GM18511 (cell line): ENCODE results near the gene SDR42E1.

Experiments used
- ATAC-seq: cut with Tn5 transposase; IDR thresholded peaks from one replicate; pipeline ENCODE4 v1.9.1; 2021; ENCODE audit warnings: mild to moderate bottlenecking, moderate library complexity; ENCODE audit not compliant: unreplicated experiment

SDR42E1 gene, protein sequence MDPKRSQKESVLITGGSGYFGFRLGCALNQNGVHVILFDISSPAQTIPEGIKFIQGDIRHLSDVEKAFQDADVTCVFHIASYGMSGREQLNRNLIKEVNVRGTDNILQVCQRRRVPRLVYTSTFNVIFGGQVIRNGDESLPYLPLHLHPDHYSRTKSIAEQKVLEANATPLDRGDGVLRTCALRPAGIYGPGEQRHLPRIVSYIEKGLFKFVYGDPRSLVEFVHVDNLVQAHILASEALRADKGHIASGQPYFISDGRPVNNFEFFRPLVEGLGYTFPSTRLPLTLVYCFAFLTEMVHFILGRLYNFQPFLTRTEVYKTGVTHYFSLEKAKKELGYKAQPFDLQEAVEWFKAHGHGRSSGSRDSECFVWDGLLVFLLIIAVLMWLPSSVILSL

DNA sequence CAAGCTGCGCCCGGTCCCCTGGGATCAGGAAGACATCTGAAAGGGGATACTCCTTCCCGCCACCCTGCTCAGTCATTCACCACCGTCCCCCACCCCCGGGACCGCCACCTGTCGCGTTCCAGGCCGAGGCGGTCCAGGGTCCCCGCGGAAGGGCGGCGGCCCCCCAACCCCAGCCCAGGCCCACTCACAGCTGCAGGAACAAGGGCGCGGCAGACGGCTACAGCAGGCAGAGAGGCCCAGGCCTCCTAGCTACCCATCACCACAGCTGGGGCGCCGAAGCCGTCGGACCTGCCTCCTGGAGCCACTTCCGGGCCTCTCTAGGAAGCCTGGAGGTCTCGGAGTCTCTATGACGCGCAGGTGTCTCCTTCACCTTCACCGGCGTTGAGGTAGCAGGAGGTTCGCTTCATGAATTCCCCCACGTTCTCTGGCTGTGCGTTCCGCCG, at the start of gene SDR42E1:
SDR42E1 (minus strand) TSS at position 272 of the 443 bp plus-strand sequence. CDS start 10,612 bp downstream, outside the sequence.
- ATAC-seq = no peak

DNA sequence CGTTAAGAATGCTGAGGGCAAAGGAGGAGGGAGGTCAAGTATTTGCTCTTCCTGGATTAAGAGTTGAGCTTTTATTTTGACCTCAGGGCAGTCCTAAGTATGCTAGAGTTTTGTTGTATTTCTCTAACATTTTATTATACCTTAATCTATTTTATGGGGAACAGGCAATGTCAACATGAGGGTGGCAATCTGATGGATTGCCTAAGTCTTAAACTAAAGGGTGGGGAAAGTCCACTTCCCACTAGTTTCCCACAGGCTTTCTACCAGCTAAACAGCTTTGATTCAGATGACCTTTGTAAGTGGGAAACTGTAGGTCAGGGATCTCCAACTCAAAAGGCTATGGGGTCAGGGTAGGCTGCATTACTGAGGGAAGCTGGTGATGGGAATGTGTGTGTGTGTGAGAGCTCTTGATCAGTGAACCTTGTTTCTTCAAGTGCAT, 48.7 kb upstream of the SDR42E1 start:
- ATAC-seq = no peak

DNA sequence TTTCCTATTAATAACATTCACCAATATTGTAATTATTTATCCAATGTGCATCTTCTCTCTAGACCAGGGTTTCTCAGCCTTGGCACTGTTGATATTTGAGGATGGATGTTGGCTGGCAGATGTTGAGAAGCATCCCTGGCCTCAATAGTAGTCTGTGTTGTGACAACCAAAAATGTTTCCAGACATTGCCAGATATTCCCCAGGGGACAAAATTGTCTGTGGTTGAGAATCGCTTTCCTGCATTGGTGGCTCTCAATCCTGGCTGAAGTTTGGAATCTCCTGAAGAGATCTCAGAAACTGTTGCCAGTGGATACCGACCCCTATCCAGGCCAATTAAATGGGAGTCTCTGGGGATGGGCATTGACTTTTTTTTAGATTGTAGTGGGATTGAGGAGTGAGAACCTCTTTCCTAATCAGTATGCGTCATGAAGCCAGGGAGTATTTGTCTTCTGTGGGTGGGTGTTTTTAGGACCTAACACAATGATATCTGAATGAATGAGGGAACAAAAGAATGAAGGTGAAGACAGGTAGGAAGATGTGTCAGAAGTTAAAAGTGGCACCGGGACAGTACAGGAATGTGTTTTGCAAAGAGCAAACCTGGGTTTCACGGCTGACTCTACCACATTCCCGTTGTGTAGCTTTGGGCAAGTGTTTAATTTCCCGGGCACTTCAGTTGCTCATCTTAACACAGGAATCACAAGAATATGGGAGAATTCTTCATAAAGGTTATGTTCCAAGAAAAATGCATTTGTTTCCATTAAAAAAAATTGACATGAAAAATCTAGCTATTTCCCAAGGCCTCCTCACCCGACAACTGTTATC, 48.1 kb upstream of the SDR42E1 start:
- no peak for ATAC-seq

DNA sequence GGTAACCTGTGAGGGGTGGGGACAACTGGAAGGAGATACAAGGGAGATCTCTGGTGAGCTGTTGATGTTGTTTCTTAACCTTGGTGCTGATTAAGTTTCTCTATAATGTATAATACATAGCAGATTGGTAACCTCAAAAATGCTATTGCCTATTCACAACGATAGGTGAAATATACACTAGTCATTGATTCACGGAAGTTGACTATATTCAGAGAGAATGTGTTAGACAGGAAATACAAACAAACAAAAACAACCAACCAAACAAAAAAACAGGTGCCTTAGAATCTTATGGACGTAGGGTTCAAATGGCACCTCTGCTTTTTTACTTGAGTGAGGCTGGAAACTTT, 45.3 kb upstream of the SDR42E1 start:
- no peak for ATAC-seq

DNA sequence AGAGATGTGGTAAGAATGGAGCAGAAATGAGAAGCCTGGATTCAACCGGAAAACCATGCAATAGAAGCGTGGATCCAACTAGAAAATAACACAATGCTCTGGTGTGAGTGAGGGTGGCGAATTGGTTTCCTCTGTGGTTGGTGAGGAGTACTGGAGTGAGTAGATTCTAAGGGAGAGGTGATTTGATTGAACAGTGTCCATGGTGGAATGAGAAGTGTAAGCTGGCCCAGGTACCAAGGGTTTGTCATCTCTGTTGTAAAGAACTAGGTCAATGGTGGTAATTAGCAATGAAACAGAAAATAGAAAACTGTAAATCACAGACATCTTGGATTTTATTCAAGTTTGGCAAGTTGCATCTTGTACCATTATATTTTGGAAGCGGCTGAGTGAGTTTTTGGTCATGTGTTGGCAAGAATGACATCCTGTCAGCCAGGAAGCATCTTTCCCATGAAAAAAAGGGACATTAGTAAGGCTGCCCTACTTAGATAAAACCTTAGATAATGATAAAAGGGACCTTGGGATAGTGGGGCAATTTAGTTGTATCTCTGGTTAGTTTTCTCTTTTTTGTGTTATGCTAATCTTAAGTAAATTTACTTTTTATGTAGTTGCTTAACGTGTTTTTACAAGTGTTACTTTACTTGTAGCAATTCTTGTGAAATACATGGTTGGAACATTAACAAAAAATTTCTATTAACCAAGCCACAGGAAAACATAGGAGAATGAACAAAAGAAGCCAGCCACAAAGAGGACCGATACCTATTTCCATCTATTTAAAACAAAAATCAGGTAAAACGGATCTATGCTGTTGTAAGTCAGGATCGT, 44.7 kb upstream of the SDR42E1 start:
- no peak for ATAC-seq

DNA sequence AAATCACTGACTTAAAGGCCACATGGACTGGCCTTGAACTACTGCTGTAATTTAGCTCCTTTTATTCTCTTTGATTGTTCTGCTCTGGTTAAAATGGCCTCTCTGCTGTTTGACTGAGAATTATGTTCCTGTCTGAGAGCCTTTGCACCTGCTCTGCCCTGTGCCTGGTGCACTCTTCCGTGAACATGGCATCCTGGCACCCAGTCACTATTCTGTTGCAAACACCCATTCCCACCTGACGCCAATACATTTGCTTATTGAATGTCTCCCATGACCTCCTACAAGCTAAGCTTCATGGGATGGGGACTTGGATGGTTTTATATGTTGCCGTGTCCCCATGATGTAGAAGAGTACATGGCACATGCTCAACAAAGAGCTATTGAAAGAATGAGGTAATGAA, 43.8 kb upstream of the SDR42E1 start:
- ATAC-seq = no peak

DNA sequence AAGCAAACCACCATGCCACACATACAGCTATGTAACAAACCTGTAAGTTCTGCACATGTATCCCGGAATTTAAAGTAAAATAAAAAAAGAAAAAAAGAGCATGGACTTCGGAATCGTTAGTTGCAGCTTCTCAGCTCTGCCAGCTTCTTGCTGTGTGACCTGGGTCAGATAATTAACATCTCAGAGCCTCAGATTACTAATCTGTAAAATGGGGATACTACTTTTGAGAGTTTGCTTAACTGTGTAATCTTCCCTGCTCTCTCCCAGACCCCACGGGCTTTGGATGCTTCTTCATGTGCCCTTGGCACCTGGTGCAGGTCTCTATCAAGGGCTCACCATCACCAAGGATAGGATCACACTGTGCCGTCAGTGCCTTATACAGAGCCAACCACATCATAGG, 40.4 kb upstream of the SDR42E1 start:
- ATAC-seq = no peak

DNA sequence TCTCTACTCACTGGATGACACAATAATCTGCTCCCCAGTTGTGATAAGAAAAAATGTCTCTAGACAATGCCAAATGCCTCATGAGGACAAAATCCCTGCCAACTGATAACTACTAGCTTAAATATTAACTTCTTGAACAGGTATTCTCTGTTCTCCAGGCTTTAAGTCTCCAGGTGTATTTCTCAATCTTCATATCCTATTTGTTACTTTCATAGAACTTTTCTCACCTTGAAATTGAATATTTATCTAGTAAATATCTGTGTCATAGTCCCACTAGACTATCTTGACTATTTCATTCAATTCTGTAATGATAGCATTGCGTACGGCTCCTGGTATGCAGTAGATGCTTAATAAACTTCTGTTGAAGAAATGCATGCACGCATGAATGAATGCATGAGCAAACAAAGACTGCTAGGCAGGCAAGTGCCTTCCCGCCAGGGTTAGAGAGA, 39.7 kb upstream of the SDR42E1 start:
- ATAC-seq = no peak

DNA sequence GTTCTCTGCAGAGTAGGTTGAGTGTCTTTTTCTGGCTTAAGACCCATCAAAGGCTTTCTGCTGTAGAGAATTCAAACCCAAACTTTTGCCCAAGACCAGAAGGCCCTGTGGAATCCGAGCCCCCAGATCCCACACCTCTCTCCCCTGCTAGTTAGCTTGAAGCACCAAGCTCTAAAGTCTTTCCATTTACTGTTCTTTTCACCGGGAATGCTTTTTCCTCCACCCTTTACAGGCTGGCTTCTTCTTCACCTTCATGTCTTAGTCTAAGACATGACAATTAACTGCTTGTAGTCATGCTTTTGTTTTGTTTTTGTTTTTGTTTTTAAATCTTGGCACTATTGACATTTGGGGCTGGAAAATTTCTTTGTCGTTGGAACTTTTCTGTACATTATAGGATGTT, 39.2 kb upstream of the SDR42E1 start:
- no peak for ATAC-seq

DNA sequence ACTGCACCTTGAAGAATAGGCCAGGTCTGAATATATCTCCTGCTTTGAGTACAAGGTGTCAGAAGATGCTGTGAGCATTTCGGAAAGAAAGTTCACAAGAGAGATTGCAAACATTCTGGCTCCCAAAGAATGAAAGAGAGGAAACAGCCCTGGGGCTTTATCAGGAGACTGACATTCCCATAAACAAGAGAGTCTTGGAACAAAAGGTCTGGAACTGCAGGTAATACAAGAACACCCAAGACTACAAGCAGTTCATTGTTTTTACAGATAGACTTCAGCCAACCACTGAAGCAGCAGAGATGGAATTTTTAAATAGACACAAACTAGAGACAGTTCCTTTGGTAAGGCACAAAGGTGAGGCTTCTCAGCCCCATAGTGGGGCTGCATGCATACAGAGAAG, 38.2 kb upstream of the SDR42E1 start:
- ATAC-seq = no peak

DNA sequence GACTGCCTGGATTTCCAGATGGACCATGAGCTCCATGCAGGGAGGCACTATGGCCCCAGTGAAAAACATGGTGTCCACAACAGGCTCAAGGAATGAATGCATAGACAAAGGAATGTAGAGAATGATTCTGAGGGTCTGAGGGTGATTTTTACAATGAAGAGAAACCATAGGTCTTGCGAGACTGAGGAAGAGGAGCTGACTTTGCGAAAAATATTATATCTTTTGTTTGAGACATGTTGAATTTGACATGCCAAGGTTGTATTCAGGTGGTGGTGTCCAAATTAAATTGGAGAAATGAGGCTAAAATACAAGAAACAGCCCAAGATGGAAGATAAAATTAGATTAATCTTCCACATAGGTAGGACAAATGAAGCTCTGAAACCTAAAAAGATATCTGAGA, 36.5 kb upstream of the SDR42E1 start:
- no peak for ATAC-seq

DNA sequence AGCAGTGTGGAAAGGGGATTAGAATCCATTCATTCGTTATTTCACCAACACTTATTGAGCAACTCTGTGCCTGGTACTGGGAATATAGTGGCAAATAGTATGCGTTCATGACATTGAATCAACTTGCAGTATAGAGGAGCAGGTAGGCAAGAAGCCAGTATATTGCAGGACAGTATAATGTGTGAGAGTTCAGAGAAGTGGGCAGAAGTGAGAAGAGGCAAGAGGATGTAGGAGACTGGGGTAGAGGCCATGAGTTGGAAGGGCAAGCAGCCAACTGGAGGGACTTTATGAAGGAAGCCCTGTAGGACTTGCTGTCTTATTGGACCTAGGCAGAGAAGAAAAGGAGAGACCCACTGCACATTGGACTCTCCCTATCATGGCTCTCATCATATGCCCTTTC, 36.1 kb upstream of the SDR42E1 start:
- ATAC-seq = no peak

DNA sequence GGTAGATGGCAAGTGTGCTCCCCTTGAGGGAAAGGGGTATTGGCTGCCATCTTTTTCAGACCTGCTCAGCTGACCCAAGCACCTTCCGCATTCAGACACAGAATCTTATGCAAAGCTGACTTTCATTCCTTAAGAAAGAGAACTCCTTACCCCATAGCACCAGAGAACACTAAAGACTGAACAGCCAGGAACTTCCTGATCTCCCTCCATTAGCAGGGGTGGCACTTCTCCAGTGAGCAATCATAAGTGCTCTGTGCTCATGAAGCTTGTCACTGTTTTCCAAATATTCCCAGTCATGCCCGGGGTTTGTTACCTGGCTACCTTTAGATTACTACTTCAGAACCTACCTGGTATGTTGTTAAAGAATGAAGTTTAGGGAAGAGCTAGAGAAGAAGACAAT, 35.7 kb upstream of the SDR42E1 start:
- no peak for ATAC-seq

DNA sequence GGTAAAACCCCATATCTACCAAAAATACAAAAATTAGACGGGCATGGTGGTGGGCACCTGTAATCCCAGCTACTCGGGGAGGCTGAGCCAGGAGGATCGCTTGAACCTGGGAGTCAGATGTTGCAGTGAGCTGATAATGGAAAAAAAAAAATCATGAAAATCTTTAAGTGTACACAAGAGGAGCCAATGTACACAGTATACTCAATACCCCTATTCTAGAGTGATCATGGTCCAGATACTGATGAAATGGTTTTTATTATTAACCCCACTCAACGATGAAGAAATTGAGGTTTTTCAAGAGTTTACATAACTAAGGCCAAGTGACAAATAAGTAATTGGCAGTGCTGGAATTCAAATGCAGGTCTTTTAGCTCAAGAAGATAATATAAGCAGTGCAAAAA, 35.3 kb upstream of the SDR42E1 start:
- no peak for ATAC-seq

DNA sequence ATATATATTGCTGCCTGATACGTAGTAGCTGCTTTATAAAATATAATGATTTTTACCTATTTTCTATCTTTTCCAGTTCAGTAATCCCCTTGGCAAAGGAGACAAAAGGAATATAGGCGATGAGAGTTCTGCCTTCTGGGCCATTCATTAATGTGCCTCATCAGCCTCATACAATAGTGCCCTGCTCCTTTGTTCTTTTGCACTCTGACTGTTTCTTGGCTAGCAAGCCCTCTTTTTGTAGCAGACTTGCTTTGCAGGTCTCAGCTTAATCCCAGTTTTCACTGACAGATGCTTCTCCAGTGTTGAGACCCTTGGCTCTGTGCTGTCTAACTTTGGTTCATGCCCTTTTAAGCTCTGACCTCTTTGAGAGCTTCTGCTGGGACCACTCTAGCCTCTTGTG, 34.2 kb upstream of the SDR42E1 start:
- no peak for ATAC-seq

DNA sequence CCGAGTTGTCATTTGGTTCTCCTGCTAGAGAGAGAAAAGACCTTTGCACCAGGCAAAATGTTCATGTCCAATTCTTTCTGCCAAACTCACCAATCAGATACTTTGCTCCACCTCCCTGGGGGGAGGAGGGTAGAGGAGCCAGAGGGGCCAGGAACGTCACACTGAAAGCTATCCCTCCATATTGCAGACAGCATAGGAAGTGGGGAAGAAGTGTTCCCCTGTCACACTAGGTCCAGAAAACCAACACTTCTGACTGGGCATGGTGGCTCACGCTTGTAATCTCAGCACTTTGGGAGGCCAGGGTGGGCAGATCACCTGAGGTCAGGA, 33.3 kb upstream of the SDR42E1 start:
- no peak for ATAC-seq

DNA sequence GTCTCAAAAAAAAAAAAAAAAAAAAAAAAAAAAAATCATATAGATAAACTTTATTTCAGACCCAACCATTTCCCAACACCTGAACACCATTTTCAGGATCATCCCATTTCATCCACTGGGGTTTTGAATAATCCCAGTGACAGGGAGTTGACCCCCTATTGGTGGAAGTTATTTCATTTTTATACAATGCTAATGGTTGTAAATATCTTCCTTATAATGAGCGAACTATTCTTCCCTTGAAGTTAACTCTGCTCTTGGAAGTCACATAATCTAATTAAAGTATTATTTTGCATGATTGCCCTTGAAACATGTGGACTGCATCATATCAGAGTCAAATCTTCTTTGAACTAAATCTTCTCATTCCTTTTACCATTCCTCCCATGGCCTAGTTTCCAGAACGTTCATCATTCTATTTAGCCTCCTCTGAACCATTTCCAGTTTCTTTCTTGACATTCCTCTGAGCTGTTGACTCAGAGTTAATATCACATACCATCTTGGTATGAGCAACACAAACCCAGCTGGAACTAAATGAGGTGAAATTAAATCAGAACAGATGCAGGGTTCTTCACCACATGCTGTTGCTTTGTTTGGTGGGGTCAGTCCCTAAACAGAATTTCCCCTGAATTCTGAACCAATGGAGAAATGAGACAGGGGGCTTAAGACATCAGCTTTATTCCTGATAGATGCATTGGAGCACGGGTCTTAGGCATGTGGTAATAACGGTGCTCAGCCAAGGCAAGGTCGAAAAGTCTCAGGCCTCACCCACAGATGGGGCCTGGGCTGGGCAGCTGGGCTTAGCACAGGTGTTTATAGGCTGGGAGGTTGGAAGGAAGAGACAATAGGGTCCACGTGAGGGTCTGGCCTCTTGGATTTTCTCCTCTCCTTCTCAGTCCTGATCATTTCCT, 32.7 kb upstream of the SDR42E1 start:
- ATAC-seq = no peak

DNA sequence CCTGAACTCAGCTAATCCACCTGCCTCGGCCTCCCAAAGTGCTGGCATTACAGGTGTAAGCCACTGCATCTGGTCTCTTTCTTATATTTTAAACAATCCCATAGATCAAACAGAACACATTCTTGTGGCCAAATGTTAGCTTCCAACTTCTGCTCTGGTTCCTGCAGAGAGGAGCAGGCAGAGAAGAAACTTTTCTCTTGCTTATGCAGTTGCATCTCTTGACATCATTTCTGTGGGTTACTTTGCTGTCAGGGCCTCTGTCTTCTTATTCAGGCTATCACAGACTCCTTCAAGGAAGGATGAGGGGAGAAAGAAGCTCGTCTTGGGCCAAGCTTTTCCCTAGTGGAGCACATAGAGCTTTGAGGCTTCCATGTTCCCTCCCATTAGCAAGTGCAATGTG, 31.6 kb upstream of the SDR42E1 start:
- ATAC-seq = no peak

DNA sequence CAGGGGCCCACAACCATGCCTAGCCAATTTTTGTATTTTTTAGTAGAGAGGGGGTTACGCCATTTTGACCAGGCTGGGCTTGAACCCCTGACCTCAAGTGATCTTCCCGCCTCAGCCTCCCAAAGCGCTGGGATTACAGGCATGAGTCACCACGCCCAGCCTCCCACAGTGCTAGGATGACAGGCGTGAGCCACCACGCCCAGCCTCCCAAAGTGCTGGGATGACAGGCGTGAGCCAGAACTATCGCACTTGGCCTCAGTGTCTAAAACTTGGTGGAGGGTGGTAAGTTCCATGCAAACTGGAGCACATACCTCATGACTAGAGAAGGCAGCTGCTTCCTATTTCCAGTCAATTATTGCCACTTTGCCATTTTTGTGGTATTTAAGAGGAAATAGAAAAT, 30.9 kb upstream of the SDR42E1 start:
- no peak for ATAC-seq

DNA sequence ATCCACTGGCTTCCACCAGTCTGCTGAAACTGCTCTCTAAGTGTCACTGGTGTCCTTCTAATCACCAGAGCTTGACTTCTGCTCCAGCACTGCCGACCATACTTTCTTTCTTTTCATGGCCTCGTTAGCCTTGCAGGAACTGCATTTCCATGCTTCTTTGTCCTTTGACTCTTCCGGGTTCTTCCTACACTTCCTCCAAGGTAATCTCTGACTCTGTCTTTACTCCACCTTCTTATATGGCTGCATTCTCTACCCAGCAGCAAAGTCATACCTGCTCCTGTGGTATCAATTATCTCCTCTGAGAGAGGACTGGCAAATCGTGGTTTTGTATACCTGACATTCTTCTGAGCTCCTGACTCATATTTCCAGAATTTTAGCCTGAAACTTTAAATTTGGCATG, 30.3 kb upstream of the SDR42E1 start:
- ATAC-seq = no peak
